ENCODE data around the gene MC3R. TPM values are rescaled to one million over a fixed set of nuclear protein-coding genes. Genes with fewer than 3 reads are reported as not detected.

Gene MC3R
- total RNA-seq, 1 experiment from 2014 or later, result not detected

GRCh38 chr20:56215115-56215514 lies 33.4 kb upstream of the MC3R start:
- Histone ChIP-seq H3K9ac (ENCODE audit: extremely low read depth, insufficient read length, low read length) (no peak overlapping the region), H3K23me2 (ENCODE audit: insufficient read length, low read depth, low read length, poor library complexity, severe bottlenecking) (no peaks in the 10 kb centered on the region), H2AK5ac (ENCODE audit: insufficient read length, low read length) (no peak overlapping the region), H3K27ac (ENCODE audit: insufficient read length, low read depth, low read length) (no peak overlapping the region), H2BK5ac (ENCODE audit: insufficient read length, low read length) (no peak overlapping the region), H3K4me2 (ENCODE audit: insufficient read depth, insufficient read length, low read length) (no peak overlapping the region), H3K14ac (ENCODE audit: insufficient read depth, low read length) (no peak overlapping the region), H4K8ac (replicated peaks; ENCODE audit: insufficient read length, low read depth, low read length) (no peak overlapping the region), H3K4me1 (ENCODE audit: insufficient read depth, low read length) (no peaks in the 10 kb centered on the region), H3K4ac (ENCODE audit: low read depth, low read length) (no peak overlapping the region), H3K18ac (ENCODE audit: insufficient read length, low read depth, low read length) (no peak overlapping the region), H4K20me1 (ENCODE audit: control insufficient read depth, insufficient read depth, insufficient read length) (no peaks in the 10 kb centered on the region), H4K91ac (ENCODE audit: insufficient read length, low read depth, low read length) (no peak overlapping the region), H2BK12ac (ENCODE audit: insufficient read length, low read depth, low read length) (no peak overlapping the region), H2BK120ac (ENCODE audit: low read depth, low read length, poor library complexity, severe bottlenecking) (no peak overlapping the region), H3K79me2 (ENCODE audit: insufficient read depth, low read length) (no peaks in the 10 kb centered on the region), H3K27me3 (ENCODE audit: insufficient read depth, low read length) (no peaks in the 10 kb centered on the region), H3K56ac (ENCODE audit: insufficient read length, low read depth, low read length) (no peak overlapping the region), H3T11ph (ENCODE audit: low read length) (no peak overlapping the region), H3K23ac (ENCODE audit: insufficient read length, low read depth, low read length) (no peak overlapping the region), H2BK20ac (ENCODE audit: low read depth, low read length, poor library complexity, severe bottlenecking) (no peak overlapping the region), H2BK15ac (ENCODE audit: low read depth, low read length) (no peak overlapping the region), H3K79me1 (ENCODE audit: insufficient read depth, low read depth, low read length, poor library complexity, severe bottlenecking) (no peaks in the 10 kb centered on the region), H3K9me3 (ENCODE audit: control insufficient read depth, low read depth, low read length) (peaks cover 83% of the 10 kb centered on the region), H4K5ac (ENCODE audit: insufficient read length, low read depth, low read length) (no peak overlapping the region), H2AFZ (ENCODE audit: low read length) (no peak overlapping the region)
- Mint-ChIP-seq H3K36me3 (ENCODE audit: insufficient read depth in 1 of 3, low read depth in 3 of 3) (peaks cover 10 to 39% (median 10%) of the 10 kb centered on the region in 3 experiments; a peak in 6 of 7 replicates), H3K27me3 (ENCODE audit: low read depth) (peaks cover 5% of the 10 kb centered on the region), H3K4me3 (no peak overlapping the region), H3K9me3 (peaks cover 90 to 99% of the 10 kb centered on the region in 2 experiments), H3K4me1 (no peaks in the 10 kb centered on the region), H3K27ac (no peak overlapping the region)
- no CpG with 5 or more reads among the region's 2 CpGs for WGBS (ENCODE audit: extremely low coverage, insufficient read length, low lambda C conversion rate)
- no peak for DNase-seq
- no peak for TF ChIP-seq CTCF (conservative IDR thresholded peaks at IDR 0.05)

Measured in H9 (cell line).